Hematopoietic multipotent progenitor cell treated with erythropoietin and hydrocortisone succinate and interleukin-3 and kit ligand, for 15 days (in vitro differentiated cells): Measurements from ENCODE around the gene CAMTA1.

Source experiments
- DNase-seq: peaks from one replicate; pipeline ENCODE4 v3.0.0-alpha.2; 2015; ENCODE audit warnings: low spot score

Gene CAMTA1

DNA sequence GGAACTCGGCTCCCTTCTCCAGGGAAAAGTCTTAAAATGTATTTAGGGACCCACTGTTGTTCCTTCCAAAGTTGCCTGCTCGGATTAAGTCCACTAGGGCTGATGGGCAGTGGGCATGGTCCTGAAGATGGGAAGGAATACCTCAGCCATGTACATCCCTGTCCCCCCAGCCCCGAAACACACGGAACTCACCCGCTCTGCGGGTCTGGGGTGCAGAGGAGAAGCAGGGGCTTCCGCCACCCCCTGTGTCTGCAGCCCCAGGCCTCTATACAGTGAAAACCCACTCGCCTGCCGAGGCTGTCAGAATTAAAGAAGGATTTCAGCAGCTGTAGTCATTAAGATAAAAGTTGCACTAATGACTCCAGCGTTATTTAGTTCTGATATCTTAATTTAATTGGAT is 773.2 kb downstream of the CAMTA1 start:
- DNase-seq = no peak

DNA sequence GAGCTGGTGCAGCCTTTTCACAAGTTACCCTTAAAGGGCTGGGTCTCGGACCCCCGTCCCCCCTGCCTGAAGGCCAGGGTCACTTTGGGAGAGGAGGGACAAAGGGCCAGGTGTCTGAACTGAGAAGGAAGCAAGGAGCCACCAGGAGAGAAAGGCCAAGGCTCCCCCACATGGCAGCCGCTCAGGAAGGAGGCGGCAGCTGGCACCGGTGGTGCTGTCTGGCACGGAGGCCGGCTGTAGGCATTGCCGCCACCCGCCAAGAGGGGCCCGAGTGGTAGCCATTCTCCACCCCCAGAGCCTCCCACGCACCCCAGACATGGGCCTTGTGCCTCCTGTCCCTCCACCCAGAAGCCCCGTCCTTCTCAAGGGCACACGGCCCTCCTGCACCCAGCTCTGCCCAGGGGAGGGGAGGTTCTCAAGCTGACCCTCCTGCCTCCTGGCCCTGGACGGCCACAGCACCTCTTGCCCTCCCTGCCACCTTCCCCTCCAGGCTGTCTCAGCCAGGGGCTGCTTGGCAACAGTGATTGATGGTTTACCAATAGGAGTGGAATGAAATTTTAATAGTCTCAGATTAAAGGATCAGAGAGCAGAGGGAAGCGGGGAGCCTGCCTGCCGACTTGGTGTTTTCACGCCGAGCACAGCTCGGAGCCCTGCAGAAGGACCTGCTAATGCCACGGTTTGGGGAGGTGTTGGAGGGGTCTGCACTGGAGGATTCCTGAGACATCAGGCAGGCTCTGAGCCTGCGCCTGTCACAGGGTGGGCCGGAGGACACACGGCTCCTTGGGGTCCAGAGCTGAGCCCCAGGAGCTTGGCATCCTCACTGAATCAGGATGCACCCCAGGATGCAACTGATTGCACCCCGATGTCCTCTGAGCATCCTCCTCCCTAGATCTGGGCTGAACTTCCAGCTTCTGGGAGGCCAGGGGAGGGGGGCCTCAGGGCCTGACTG is 773.9 kb downstream of the CAMTA1 start:
- no peak for DNase-seq

DNA sequence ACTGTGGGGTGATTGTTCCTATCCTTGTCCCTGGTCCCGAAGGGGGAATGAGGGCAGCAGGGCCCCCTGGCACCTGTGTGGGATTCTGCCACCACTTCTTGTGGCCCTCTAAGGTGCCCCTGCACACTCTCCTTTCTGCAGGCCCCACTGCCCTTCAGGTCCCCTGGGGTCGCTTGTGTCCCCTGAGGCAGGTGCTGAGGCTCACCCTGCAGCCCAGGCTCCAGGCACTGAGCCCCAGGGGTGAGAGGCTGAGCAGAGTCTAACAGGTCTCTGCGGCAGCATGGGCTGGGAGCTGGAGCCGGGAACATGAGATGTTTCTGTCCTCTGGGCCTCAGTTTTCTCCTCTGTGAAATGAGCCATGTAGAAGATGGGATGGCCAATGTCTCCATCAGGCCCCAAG is 774.9 kb downstream of the CAMTA1 start:
- no peak for DNase-seq

DNA sequence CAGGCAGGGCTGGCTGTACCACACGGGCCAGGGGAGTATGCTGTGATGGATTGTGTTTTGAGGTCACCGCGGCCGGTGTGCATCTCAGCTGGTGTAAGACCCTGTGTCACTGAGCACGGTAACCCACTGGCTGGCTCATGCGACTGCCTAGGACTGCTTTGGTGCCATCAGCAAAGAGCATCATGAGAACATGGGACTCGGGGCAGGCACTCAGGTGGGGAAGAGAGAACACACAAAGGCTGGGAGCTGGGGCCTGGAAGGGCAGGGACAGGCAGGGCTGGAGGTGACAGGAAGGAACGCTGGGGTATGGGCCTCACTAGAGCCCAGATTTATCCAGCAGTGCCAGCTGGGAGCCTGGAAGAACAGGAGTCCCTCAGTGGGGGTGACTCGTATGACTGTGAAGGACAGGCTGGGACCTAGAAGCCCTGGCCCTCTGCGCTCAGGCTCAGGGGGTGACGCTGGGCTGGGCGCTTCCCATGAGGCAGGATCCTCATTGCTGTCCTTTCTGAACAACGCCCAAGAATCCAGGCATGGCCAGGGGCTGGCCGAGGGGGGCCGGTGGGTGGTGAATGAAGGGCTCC is 775.4 kb downstream of the CAMTA1 start:
- DNase-seq = no peak

DNA sequence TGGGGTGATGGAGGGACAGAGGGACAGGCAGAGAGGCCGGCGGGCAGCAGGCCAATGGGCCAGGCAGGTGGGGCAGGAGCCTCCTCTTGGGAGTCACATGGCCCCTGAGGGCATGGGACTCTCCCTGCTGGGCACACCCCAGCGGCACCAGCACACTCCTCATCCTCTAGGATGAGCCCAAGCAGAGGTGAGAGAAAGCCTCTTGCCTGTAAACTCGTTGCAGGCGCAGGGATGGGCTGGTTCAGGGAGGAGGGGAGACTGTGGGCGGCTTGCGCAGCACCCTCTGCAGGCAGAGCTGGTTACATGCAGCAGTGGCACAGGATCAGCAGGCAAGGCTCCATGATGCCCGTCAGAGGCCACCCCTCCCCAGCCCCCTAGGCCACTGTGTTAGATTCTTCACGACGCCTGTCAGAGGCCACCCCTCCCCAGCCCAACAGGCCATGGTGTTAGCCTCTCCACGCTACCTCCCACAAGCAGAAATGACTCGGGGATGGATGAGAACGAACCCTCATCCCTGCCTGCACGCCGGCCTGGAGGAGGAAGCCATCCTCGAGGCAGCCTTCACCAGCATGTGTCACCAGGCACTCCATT is 776.2 kb downstream of the CAMTA1 start:
- DNase-seq = no peak

DNA sequence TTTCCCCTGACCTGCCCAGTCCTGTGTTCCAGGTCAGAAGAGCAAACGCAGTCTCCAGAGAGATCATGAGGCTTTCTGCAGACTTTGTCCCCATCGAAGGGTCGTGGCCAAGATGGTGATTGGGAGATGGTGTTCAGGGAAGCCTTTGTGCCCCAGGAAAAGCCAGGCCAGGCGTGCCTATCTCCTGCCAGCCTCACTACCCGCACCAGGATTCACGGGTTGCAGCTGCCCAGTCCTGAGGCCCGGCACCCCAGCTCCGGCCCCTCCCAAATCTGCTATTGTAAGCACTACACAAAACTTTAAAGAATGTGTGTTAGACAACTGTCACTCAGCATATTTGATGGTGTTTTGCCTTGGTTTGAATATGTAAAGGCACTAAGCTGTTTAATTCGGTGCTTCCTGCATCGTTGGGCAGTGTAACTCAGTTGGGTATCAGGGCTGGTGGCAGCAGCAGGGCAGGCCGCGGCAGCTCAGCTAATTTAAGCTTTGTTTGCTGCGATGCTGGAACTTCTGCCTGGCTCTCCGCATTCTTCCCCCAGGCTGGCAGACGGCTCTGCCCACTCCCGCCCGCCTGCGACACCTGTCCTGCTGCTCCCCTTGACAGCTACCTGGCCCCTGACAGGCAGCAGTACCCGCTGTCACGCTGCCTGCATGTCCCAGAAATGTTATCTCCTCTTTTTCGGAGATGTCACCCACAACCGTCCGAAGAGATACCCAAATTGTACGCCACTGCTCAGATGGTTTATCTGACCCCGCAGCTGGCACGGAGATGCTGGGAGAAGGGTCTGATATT is 776.9 kb downstream of the CAMTA1 start:
- DNase-seq = no peak

DNA sequence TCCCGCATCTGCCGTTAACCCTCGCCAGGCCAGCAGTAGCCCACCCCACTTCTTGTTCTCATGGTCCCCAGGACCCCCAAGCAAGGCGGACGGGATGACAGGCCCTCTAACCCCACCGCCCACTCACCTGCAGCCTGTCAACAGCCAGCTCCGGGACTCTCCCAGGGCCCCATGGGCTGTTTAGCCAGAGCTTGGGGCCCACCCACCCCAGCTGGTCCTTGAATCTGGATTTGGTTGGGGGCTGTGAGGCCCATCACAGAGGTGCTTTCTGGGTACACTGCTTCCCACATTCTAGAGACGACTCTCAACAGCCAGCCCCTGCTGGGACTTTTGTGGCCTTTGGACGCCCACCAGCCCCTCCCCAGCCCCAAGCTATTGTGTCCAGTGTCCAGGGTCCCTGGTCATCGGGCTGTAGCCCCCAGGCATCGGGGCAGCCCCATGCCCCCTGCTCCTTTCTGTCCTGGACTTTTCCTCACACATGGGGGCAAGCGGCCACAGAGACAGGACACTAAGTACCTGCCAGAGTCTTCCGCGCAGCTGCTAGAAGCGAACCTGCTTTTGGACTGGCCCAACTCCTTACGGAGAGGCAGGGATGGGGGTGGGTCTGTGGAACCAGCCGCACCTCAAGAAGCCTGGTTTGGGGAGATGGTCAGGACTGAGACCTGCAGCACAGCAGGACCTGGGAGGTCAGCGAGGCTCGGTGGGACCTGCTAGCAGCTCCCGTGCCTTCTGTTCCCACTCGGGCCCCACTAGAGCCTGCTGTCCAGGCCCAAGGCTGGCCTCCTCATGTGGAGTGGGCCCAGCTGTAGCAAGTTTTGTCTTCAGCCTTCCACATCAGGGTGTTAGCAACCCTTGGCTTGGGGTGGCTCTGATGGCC is 777.7 kb downstream of the CAMTA1 start:
- DNase-seq = no peak

DNA sequence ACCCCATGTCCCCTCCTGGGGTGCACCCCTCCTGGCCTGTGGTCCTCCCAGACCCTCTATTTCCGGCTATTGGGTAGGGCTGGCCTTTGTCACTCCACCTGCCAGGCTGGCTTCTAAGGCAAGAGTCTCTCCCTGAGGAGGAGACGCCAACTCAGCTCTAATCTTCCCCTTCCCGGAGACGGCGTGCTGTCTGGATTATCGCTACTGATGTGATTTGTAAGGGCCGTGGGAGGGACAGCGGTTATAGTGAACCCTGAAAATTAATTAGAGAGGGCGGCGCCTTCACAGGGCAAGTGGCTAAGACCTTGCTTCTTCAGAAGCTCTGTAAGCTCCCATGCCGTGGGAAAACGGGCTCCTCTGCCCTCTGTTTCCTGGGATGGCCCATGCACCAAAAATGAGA is 778.9 kb downstream of the CAMTA1 start:
- no peak for DNase-seq

DNA sequence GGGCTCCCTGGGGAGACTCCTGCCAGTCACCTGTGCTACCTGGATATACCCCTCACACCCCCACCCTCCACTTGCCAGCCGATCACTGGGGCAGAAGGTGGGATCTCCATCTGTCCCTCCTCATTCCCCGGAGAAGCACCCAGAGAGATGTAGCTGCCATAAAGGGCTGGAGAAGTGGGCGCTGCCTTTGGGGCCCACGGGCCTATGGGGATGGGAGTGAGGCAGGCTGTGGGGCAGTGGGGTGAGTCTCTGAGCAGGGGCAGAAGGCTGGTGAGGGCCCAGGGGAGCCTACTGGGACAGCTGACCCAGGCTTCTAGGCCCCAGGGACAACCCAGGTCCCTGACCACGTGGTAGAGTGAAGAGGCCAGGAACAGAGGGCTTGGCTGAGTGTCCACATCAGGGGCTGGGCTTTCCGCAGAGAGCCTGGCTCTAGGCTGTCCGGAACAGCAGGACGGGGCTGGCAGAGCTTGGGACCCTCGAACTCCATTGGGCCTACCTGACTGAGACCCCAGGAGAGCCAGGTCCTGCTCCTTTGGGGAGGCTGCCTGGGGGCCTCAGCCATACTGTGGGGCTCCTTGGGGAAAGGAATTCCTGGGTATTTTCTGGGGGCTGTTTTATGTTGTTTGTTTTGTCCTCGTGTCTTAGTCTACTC is 780.0 kb downstream of the CAMTA1 start:
- DNase-seq = no peak

DNA sequence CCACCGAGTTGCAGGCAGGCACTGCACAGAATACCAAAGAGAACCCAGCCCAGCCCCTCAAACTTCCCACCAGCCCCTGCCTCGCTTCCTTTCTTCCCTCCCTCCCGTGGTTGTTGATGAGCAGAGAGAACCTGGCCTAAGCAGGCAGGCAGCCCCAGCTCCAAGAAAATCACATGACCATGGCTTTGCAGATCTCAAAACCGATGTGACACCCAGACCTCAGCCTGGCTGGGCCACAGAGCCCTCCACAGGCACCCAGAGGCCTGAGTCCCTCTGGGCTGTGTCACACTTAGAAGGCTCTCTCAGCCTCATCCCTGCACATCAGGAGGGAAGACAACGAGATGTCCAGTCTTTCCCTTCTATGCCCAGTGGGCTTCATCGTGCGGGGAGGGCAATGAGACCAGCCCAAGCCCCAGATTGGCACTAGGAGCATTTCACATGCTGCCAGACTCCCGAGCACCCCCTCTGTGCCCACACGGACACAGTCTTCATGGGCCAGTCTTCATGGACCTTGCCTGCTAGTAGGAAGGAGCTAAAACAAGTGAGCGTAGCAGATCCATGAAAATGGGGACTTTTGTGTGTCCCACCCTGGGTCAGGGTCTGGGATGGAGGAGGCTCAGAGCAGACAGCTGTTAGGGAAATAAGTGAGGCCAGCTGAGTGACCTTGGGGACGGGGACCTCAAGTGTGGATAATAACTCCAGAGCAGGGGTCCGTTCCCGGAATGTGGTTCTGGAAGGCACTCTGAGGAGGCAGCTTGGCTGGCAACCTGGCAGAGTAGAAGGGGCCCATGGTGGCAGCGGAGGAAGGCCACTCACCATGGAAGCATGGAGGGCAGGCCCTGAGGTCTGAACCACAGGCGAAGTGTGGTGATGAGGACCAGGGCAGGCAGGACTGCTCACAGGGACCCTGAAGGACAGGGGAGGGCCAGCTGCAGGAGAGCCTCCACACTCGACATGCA is 781.4 kb downstream of the CAMTA1 start:
- no peak for DNase-seq

DNA sequence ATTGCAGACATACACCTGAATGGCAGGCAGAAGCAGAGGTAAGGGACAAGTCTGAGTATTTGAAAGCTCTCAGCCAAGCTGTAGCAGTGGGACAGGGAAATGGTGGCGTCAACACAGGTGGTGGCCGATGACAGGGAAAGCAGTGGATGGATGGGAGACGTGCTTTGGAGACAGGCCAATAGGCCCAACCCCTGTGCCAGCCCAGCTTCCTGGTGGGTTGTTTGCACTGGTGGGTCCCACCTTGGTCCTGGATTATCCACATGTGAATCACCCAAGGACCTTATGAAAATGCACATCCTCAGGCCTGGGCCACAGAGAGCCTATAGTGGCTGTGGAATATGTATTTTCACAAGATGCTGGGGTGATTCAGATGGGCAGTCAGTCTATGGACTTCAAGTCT is 782.1 kb downstream of the CAMTA1 start:
- DNase-seq = no peak

DNA sequence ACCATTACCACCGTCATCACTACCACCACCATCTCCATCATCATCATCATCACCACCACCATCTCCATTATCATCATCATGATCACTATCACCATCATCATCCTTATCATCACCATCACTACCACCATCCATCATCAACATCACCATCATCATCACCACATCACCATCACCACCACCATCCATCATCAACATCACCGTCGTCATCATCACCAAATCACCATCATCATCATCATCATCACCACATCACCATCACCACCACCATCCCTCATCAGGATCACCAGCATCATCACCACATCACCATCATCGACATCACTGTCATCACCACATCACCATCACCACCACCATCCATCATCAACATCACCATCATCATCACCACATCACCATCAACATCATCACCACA is 782.8 kb downstream of the CAMTA1 start:
- DNase-seq = no peak

DNA sequence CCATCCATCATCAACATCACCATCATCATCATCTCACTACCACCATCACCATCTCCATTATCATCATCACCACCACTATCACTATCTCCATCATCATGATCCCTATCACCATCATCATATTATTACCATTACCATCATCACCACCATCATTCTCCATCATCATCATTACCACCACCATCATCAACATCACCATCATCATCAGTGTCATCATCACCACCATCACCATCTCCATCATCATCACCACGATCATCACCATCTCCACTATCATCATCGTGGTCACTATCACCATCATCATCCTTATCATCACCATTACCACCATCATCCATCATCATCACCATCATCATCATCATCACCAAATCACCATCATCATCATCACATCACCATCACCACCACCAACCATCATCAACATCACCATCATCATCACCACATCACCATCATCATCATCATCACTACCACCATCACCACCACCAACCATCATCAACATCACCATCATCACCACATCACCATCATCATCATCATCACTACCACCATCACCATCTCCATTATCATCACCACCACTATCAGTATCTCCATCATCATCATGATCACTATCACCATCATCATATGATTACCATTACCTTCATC is 783.8 kb downstream of the CAMTA1 start:
- DNase-seq = no peak

DNA sequence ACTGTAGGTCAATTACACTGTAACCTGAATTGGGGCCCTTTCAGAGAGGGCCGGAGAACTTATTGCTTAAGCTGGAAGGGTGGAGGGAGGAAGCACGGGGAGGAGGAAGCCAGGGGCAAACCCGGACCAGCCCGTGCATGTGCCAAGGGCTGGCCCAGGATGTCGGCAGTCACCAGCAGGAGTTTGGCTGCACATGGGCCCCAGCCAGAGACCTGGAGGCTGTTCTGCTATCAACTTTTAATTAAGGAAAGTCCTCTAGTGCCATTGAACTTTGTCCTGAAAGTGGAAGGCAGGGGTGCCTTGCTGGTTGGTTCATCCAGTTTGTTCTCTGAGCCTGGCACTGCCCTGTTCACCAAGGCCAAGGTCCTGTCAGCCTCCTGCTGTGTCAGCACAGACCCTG is 785.1 kb downstream of the CAMTA1 start:
- DNase-seq = no peak

DNA sequence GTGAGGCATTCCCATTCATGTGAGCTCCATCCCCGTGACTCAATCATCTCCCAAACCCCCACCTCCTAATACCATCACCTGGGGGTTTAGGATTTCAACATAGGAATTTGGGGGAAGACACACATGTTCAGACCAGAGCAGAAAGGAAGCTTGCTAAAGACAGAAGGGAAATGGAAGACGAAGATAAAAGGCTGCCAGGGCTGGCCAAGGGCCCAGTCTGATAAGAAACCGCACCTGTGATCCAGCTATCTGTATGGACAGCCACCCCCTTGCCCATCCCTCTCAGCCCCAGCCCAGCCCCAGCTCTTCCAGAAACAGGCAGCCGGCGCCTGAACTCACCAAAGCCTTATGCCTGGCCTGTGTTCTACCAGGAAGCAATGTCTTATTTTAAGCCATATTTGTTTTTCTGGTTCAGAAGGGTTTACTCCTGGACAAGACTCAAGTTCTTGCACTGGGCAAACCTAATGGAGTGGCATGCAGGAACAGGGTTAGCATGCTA is 787.4 kb downstream of the CAMTA1 start:
- no peak for DNase-seq

DNA sequence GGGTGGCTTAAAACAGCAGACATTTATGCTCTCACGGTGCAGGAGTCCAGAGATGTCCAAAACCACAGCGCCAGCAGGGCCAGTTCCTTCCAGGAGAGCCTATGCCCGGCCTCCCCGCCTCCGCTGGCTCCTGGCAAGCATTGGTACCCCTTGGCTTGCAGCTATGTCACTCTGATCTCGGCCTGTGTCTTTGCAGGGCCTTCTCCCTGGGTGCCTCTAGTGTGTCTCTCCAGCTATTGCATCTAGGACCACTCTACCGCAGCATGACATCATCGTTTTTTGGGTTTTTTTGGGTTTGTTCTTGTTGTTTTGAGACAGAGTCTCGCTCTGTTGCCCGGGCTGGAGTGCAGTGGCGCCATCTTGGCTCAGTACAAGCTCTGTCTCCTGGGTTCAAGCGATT is 788.2 kb downstream of the CAMTA1 start:
- DNase-seq = no peak

DNA sequence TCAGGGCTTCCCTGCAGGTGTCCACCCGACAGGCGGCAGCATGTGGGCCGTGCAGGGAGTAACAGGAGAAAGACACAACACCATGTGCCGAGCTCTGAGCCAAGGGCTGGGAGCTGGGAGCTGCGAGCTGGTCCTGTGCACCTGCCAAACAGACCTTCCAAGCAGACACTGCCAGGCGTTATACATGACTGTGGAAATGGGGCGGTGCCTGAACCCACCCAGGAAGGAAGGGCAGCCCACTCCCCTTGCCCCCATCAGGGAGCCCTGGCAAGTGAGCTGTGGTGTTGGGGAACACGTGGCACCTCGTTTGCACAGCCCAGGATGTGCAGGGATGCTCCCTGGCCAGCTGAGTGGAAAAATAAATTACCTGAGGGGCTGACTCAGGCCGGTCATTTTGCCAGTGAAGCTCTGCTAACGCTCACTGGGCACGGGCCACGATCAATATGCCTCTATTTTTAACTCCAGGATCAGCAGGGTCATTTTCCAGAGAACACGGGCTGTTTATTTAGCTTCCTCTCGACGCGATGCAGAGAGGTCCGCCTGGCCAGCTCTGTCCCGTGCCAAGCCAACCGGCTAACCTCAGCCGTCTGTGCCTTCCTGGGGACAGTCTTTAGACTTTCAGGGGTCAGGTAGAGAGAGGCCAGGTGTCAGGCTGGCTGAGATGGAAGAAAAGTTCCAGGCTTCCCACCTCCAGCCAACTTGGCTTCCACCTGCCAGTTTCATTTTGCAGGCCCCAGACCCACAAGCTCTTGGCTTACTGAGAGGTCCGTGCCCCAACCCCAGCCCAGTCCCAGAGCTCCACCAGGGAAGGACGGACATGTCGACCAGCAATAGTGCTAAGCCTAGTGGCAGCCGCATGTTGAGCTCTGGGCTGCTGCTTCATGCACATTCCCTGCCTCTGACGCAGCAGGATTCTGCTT is 789.1 kb downstream of the CAMTA1 start:
- DNase-seq = no peak

DNA sequence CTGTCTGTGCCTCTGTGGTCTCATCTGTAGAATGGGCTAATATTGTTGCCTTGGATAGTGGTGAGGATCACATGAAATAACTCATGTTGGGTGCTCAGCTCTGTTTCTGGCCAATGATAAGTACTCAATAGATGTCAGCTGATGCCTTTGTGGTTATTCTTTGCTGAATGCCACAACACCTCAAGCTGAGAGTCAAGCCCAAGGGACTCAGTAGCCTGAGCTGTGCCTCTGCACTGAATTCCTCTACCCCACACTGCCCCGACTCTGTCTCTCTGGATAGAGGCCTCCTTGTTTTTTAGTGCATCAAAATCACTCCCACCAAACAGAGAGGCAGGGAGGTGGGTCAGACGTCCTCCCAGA is 789.8 kb downstream of the CAMTA1 start:
- DNase-seq = no peak
